Esophagus squamous epithelium (tissue), 4 donors: ENCODE data around the gene LRRIQ1.

ENCODE experiments used
- CTCF ChIP-seq, 6 experiments: fragments of 450-650 bp in 4 of 6; fragments of 200-600 bp in 2 of 6; sonication (generic) in 2 of 6; IDR thresholded peaks; one replicate each; pipeline ENCODE4 v1.5.1; 2016 to 2019; ENCODE audit warnings: antibody characterized with exemption in 6 of 6, mild to moderate bottlenecking in 4 of 6, moderate library complexity in 4 of 6
- POLR2A ChIP-seq, 4 donors: fragments of 450-650 bp; IDR thresholded peaks; one replicate each; pipeline ENCODE4 v1.6.1; 2017; ENCODE audit warnings: antibody characterized with exemption in 4 of 4, mild to moderate bottlenecking in 4 of 4, moderate library complexity in 3 of 4

- TF ChIP-seq CTCF (IDR thresholded peaks at IDR 0.05) (no peak), POLR2A (IDR thresholded peaks at IDR 0.05) (no peak)
Observed at GRCh38 chr12:85277191-85277590, 241.0 kb downstream of the LRRIQ1 start.
